Gastroesophageal sphincter (tissue), 3 donors: ENCODE results near the gene TUBGCP3.

Experiments used
- CTCF ChIP-seq, 4 experiments: fragments of 200-600 bp in 2 of 4; fragments of 450-650 bp in 2 of 4; sonication (generic) in 1 of 4; IDR thresholded peaks; one replicate each; pipeline ENCODE4 v1.5.1; 2017 to 2019; ENCODE audit warnings: antibody characterized with exemption in 4 of 4, mild to moderate bottlenecking in 2 of 4, moderate library complexity in 2 of 4
- EP300 ChIP-seq: sonication (generic); formaldehyde crosslinking; IDR thresholded peaks from one replicate; pipeline ENCODE4 v1.6.1; 2017; ENCODE audit warnings: antibody characterized with exemption, mild to moderate bottlenecking

DNA sequence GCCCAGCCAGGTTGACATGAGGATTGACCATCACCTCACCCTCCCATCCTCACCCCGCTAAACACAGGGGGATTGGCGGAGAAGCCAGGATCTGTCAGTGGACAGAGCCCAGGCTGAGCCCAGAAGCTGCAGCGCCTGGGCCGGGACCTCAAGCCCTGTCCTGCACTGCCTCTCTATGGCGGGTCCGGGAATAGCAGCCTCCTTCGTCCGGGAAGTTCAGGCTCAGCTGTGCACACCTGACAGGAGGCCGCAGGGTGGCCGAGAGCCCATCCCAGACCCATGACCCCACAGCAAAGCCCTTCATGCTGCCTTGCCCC is 144.0 kb downstream of the TUBGCP3 start:
- TF ChIP-seq EP300 (no peak), CTCF (IDR thresholded peaks at IDR 0.05) (peak in 3 of 4 experiments; percentile 68 to 88 (median 79))
